ENCODE measurements around the gene KCNIP1.

Gene KCNIP1

DNA sequence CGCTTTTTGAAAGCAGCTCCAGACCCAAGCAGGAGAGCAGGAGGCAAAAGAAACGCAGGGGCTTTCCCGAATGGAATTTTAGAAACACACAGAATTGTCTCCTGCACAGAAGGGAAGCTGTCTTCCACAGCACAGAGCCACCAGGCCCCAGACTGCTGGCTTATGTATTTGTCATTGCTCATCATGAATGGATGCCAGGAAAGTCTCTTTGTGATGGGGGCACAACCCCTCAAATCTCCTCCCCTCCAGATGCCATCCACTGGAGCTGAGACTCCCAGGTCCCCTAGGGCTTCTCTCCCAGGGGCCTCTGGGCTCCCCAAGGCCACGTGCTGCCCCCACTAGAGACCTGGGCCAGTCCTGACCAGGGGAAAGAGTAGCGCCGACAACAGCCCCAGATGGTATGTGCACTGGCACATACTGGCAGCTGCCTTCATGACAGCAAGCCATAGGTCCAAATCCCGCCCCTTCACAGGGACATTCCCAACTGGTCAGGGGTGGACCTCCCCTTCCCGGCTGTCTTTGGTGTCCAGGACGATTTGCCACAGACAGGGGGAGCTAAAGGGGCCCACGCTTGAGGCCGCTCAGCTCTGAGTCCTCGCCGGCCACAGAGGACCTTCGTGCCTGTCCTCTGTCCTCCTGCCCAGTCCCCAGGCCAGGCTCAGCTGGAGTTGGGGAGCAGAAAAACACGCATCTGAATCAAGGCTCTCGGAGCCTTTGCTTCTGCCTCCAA lies 127.8 kb downstream of the KCNIP1 start:
- no peak for DNase-seq

DNA sequence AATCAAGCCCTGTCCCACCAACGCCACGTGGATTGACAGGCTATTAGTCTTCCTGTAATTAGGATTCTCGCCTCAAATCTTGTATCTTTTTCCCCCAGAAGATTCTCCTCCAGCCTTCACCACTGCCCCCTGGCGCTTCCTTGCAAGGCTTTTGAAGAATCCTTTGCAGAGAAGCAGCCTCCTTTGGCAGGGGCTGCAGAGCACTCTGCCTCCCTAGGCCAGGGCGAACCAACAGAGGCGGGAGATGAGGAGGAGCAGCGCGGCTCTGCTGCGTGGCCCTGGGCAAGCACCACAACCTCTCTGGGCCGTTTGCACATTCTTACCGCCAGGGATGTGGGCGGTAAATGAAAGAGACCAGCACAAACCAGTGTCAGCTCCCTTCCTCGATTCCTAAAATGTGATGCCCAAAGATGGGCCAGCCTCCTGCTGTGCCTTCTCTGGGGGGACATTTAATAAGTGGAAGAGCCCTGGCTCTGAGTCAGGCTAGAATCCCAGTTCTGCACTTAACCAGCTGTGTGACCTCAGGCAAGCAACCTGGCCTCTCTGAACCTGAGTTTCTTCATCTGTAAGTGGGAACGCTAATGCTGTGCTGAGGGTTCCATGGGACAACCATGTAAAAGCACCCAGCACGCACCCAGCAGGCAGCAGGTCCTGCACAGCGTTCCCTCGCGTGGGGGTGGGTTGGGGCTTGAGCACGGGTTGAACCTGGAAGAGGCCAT lies 128.6 kb downstream of the KCNIP1 start:
- peak; percentile 23 for DNase-seq

DNA sequence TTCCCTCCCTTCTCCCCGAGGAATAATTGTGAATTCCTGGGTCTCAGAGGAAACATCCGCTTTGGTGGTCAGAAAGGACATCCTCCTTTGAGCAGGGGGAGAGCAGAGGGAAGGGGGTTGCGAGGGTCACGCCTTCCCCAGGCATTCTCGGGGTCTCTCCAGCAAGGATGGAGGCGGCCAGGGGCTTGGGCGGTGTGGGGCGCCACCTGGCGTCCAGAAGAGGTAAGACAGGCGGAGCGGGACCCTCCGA lies 129.1 kb downstream of the KCNIP1 start:
- DNase-seq = peak; percentile 59

DNA sequence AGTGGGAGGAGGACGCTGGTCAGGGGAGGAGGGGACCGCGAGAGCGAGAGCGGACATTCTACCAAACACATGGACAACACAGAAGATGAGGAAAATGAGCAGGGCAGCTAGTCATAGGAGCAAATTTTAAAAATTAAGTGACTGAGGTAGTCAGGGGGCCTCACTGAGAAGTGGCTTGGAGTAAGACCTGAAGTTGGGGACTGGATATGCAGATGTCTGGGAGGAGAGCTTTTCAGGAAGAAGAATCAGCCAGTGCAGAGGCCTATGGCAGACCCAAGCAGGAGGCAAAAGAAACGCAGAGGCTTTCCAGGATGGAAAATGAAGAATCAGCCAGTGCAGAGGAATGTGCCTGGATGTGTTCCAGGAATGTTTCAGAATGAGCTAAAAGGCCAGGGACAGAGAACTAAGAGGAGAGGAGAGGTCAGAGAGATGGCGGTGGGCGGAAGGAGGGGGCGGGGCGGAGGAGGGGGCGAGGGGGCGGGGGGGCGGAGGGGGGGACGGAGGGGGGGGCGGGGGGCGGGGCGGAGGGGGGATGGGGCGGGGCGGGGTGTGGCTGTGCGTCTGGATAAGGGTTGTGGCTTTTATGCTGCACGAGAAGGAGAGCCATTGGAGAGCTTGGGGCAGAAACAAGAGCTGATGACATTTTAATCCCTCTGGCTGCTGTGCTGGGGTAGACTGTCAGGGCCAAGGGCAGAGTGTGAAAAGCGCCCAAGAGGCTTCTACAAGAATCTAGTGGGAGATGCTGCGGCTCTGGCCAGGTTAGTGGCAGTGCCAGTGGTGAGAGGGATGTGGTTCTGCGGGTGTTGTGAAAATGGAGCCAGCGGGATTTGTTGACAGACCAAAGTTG lies 129.6 kb downstream of the KCNIP1 start:
- DNase-seq = no peak

DNA sequence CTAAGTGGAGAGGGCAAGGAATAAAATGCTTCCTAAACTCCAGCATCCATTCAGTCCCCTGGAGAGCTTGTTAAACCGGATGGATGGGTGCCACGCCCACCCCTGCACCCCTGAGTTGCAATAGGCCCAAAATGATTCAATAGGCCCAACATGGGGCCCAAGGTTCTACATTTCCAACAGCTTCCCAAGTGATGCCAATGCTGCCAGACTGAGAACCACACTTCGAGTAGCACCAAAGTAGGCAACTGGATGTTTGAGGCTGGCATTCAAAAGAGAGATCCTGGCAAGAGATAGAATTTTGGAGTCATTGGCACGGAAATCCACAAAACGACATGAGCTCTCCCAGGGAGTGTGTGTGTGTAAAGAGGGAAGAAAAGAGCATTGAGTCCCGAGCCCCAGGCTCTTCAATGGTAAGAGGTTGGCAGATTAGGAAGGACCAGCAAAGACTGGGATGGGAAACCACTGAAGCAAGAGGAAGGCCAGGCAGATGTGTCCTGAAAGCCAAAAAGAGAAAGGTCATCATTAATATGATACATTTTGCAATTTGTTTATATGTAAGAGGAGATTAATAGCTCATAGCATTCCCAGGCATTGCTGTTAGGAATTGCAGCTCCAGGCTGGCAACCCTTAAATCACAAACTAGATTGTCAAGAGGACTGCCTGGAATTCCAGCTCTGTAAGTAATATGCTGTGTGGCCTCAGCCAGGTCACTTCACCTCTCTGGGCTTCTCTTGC lies 130.6 kb downstream of the KCNIP1 start:
- no peak for DNase-seq

DNA sequence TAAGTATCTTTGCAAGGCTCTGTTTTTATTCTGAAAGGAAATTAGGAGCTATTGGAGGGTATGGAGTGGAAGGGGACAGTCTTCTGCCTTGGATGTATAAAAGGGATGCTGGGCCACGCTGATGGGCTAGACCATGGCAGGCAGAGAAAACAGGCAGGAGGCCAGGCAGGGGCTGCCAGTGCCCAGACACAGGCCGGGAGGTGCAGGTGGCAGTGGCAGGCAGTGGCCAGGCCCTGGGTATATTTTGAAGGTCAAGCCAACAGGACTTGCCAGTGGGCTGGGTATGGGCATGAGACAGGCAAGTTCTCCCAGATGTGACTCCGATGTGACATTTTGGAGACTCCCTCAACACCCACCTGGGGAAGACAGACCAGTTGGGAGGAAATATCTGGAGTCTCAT lies 131.9 kb downstream of the KCNIP1 start:
- DNase-seq = no peak

DNA sequence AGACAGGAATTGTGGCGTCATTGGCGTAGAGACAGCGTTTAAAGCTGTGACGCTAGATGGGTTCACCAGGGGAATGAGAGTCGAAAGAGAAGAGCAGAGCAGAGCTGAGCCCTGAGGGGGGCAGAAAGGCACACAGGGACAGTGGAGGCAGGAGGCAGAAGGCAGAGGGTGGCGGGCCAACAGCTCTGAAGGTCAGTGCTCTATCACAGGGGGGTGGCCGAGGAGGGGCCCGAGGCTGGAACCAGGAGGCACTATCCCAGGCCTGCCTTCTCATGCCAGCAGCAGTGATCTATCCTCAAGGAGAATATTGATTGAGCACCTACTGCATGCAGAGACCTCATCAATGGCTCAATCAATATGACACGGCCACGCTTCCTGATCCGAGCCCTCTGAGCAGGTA lies 132.4 kb downstream of the KCNIP1 start:
- no peak for DNase-seq

DNA sequence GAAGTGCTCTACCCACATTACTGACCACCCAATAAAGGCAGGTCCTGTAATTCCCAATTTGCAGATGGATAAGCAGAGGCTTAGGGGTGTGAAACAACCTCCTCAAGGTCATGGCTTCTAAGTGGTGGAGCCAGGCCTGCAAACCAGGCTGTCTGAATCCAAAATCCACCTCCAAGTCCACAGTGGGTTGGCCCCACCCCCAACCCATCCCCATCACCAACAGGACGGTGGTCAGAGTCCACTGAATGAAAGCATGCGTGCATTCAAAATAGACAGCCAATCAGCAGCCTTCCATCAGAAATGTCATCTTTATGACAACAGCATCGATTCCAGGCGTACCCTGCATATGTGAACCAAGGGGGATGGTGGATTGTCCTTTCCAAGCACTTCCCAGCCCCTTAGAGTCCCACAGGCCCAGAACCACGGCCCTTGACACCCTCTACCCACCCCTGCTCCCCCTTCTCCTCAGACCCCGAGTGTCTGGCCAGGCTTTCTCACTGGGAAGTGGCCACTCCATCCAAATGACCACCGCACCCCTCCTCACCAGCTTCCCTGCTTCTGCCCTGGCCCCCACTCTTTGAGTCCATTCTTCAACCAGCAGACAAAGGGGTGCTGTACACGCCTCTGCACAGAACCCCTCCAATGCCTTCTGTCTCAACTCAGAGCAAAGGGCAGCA lies 133.1 kb downstream of the KCNIP1 start:
- DNase-seq = no peak

DNA sequence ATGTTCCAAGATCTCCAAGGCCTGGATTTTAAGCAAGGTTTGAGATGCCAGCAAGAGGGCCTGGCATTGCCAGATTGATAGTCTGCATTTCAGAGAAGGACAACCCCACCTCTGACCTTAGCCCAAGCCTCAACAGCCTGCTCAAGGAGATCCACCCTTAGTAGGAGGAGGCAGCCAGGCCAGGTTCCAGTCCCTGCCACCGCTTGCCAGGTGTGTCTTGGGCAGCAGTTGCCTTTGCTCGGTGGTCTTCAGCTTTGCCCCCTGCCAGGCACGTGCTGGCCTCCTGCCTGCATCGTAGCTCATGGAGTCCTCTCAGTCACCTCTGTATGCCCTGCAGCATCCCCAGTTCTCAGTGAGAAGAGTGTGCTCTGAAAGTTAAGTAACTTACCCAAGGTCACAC lies 134.2 kb downstream of the KCNIP1 start:
- no peak for DNase-seq

DNA sequence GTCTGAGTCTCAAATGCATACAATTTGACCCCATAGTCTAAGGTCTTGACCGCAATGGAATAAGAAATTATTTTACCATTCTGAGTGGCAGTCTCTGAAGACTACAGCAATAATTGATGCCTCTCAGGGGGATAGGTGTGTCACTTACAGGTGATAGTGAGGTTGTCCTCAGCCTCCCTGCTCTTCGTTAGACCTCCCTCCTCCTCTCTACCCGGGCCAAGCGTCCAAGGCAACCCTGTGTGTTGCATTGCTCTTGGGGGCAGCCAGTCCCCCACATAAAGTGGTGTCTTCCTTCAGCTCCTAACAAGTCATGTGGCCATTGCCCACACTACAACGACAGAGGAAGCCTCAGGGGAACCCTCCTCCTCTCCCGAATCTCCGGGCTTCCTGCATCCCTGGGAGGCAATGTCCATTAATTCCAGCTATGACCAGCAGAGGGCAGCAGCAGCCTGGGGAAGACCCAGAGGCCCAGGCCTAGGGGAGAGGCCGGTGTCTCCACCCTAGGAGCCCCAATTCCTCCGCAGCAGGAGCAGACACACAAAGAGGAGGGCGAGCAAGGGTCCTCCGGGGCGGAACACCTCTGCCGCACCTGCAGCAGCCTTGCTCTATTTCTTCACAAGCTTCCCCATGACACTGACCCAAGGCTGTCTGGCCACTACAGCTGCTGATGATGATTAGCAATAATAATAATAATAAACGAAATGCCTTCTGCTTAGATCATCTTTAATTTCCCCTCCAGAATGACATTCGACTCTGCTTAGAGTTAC lies 134.8 kb downstream of the KCNIP1 start:
- peak; percentile 73 for DNase-seq

DNA sequence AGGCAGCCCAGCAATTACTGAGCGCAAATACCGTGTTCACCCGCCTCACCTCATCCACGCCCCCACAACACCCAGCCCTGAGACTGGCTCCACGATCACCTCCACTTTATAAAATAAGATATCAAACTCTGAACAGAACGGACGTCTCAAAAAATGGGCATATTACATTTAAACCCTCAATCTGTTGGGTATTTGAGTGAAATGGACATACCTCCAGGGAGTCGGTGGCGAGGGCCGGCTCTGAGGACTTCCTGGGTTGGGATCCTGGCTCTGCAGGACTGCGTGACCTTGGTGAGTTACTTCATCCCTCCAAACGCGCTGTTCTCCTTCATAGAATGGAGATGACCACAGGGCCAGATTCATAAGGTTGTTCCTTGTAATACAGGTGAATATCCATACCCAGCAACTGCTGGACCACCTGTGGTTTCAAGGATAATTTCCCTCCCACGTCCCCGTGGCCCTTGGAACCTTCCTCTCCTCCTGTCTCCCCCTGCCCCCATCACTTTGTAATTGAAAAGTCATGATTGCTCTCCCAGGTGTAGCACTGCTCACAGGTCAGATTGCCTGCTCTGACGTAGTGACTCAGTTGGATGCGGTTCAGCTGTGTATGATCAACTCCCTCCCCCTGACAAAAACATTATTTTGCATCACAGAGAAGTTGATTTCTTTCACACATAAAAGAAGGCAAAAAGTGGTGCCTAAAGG lies 135.6 kb downstream of the KCNIP1 start:
- DNase-seq = no peak

DNA sequence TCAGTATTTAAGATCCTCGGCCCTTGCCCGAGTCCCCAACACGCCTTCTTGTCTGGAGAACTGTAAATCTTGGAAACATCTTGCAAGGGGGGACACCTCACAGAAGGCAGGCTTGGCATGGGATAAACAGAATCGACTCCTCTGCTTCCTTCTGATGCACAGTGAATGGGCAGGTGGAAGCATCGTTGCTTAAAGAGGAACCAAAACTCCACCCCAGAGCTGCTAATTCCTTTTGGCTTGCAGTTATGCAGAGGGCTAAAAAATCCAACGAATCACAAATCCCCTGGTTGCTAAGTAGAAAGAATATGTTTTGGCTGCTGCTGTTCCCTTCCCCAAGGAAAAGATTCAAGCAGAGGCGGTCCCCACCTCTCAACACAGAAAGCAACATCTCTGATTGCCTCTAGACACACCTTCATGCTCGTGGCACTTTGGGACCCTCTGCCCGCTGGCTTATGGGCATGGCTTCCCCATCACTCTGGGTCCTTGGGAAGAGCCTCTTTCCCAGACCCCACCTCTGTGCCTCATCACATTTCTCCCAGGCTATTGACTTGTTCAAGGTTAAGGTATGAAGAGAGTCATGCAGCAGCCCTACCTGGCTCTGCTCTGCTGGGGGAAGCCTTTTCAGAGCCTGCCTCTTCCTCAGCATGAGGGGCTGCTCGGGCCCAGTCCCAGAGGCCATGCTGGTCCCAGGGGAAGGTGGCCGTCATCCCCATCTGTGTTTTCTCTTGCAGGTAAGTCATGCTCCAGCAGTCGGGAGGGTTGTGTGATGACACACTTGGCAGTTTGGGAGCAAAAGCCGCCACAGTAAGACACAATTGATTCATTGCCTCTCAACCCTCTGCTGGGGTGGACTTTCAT lies 137.1 kb downstream of the KCNIP1 start:
- DNase-seq = peak; percentile 66

DNA sequence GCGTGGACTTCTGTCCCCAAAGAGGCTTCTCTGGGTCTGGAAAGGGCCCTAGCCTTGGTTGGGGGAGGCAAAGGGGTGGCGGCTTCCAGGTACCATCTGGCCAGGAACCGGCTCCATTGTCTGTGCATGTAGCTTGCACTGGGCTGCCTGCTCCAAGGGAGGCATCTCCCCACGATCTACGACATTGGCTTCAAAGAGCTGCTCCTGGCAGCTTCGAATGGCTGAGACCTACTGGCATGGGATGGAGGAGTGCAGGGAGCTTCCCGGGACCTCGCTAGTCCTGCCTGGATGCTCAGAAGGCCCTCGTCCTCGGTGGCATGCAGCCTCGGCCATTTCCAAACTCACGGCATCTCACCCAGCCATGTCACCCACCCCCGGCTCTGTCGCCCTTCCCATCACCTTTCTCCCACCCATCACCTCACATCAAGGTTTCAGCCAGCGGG lies 137.8 kb downstream of the KCNIP1 start:
- DNase-seq = no peak

DNA sequence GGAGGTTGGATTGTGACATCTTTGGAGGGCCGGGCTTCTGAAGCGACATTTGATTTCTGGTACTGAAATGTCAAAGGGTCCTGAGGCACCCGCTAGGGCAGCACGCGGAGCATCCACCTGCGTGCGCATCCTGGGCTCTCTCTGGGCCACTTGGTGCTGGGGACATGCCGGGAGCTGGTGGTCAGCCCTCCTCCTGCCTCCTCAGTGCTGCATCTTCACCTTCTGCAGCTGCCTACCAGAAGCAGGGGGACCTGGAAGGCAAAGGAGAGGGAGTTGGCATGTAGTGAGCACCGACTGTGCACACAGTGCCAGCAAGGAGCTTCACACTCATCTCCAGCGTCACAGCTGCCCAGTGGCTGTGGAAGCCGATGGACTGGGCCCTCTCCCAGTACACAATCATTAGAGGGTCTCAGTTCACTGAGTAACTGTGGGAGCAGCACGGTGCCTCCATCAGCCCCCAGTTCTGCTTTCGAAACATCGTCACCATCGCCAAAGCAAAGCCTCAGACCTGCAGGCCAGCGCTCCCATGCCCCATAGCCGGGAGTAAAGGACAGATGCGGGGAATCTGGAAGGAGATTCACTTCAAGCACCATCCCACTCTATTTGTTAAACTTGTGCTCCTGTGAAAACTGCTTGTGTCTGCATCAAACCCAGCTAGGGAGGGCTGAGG lies 138.4 kb downstream of the KCNIP1 start:
- no peak for DNase-seq

DNA sequence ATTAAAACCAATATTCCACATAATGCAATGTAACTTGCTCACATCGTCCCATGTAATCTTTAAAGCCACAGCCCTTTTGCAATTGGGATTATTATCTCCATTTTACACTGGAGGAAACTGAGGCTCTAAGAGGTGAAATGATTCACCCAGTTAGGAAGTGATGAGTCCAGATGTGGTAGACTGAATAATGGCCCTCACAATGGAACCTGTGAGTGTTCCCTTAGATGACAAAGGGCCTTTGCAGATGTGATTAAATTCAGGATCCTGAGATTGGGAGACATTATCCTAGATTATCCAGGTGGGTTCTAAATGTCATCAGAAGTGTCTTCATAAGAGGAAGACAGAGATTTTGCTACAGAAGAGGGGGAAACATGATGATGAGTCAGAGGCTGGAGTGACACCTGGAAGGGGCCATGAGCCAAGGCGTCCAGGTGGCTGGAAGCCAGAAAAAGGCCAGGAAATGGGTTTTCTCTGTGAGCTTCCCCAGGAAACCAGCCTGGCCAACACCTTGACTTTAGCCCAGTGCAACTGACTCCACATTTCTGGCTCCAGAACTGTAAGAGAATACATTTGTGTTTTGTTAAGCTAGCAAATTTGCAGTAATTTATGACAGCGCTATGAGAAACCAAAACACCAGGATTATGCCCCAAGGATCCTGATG lies 139.1 kb downstream of the KCNIP1 start:
- DNase-seq = peak; percentile 66

DNA sequence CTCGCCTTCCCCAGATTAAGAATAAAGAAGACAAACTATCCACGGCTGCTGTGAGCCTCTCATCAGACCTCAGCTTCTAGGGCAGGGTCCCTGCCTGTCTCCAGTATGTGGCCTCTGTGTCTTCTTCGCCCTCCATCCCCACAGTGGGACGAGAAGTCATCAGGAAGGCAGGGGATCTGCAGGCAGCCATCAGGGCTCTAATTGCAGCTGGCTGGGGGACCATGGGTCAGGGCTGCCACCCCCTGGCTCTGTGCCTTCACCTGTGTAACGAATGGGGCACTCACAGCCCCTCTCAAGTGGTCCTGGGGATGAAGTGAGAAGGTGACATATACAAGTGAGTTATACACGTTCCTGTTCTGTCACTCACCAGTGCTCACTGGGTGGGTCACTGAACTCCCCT lies 139.8 kb downstream of the KCNIP1 start:
- DNase-seq = no peak

DNA sequence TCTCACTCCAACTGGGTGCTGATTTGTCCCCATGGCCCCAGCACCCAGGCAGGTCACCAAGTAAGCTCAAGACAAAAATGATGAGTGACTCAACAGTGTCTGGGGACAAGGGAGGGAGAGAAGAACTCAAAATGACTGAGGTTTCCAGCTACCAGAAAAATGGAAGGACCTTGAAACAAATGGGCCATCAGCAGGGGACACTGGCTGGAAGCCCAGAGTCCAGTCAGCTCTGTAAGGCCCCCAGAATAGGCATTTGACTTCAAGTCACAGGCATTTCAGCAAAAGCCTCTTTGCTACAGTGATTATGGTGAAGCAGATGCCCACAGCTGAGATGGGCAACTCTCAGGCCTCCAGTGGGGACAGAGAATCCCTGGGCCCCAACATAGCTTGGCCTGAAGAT lies 140.7 kb downstream of the KCNIP1 start:
- DNase-seq = no peak

DNA sequence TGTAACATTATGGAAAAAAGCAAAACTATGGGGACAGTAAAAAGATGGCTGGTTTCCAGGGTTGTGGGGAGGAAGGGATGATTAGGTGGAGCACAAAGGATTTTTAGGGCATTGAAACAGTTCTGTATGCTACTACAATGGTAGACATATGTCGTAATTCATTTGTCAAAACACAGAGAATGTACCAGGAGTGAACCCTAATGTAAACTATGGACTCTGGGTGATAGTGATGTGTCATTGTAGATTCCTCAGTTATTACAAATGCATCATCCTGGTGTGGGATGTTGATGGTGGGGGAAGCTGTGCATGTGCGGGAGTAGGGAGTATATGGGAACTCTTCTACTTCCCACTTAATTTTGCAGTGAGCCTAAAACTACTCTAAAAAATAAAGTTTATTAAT lies 144.7 kb downstream of the KCNIP1 start:
- no peak for DNase-seq

DNA sequence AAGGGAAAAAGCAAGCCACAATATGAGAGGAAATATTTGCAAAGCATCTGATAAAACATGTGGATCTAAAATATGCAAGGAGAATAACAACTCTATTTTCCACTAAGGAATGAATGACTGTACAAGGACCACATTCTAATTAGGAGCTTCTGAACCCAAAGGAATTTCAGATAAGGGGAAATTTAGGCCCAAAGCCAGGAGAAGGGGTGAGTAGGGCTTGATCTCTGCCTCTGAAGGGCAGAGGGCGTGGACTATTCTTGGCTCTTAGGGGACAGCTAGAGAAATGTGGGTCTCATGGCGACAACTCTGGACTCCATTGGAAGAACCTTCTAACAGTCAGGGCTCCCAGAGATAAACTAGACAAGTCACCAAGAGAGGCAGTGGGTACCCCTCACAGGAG lies 147.0 kb downstream of the KCNIP1 start:
- no peak for DNase-seq
